ENCODE measurements around the gene MMP28. TPM values are rescaled to one million over a fixed set of nuclear protein-coding genes. Genes with fewer than 3 reads are reported as not detected.

Gene MMP28
- total RNA-seq, 4 donors from 2014 or later: 21.6 to 46.1 (median 42.7) TPM

- TF ChIP-seq, protein P1, sequence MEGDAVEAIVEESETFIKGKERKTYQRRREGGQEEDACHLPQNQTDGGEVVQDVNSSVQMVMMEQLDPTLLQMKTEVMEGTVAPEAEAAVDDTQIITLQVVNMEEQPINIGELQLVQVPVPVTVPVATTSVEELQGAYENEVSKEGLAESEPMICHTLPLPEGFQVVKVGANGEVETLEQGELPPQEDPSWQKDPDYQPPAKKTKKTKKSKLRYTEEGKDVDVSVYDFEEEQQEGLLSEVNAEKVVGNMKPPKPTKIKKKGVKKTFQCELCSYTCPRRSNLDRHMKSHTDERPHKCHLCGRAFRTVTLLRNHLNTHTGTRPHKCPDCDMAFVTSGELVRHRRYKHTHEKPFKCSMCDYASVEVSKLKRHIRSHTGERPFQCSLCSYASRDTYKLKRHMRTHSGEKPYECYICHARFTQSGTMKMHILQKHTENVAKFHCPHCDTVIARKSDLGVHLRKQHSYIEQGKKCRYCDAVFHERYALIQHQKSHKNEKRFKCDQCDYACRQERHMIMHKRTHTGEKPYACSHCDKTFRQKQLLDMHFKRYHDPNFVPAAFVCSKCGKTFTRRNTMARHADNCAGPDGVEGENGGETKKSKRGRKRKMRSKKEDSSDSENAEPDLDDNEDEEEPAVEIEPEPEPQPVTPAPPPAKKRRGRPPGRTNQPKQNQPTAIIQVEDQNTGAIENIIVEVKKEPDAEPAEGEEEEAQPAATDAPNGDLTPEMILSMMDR (IDR thresholded peaks at IDR 0.05; ENCODE audit: low read depth): no peak
Observed at GRCh38 chr17:35808962-35809854, 13.8 kb upstream of the MMP28 start, which contains the start of gene TAF15. Gene TAF15, plus strand, starts transcription at chr17:35809484. Its CDS starts 86 bp downstream, at chr17:35809570.

- TF ChIP-seq, protein P1 (IDR thresholded peaks at IDR 0.05; ENCODE audit: low read depth): no peak
Observed at GRCh38 chr17:35808240-35808961, 13.0 kb upstream of the MMP28 start.

DNA sequence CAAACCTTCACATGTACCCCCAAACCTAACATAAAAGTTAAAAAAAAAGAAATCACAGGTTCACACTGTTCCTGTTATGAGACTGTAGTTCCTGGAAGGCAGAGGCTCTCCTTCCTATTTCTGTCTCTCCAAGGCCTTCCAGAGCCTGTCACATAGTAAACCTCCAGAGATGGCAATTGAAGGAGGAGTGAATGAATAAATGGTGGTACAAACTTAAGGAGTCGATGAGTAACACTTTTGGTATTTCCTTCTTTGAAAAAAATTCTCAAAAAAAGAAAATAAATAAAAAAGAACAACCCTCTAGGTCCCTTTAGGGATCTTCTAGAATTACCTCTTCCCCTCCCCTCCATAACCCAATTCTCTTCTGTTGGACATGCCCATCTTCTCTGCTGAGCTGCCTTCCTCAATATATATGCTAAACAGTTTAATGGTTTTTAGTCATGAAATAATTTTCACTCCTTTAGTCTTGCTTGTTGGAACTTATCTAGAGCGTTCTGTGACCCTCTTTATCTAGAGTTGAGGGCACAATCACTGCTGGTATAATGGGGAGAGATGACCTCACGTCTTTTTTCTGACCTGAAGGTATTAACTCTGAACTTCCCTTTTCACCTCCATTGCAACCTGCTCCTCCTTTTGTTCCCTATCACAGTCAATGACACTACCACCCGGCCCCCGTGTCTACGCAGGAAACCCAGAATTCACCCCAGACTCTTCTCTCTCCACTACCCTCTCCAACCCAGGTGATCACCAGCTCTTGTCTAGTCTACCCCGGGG, 12.1 kb upstream of the MMP28 start:
- TF ChIP-seq, protein P1 (IDR thresholded peaks at IDR 0.05; ENCODE audit: low read depth): no peak

GRCh38 chr17:35804658-35805192, 9.3 kb upstream of the MMP28 start:
- TF ChIP-seq, protein P1 (IDR thresholded peaks at IDR 0.05; ENCODE audit: low read depth): no peak

DNA sequence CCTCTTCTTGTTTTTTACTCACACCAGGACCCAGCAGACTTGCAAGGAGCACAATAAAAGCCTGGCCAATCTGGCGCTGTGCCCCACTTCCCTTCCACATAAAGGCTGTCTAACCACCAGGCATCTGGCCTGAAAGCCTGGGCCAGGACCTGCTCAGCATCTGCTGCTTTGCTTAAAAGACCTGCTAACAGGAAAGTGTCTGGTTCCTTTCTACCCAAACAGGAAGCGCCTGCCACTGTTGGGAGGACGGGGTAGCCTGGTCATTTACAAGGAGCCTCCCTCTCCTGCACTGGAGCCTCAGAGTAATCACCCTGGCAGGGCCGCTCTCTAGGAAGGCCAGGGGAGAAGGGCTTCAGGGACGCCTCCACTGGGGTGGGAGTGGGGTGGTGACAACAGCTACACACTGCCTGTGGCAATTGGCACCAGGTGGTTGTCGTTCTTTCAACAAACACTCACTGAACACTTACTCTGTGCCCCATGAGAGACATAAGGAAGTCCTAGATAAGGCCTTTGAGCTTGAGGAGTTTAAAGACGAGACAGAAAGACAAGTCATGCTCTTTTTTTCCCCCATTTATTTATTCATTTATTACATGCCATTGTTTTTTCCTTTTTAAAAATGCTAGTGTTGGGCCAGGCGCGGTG, 6.3 kb upstream of the MMP28 start:
- TF ChIP-seq, protein P1 (IDR thresholded peaks at IDR 0.05; ENCODE audit: low read depth): no peak

DNA sequence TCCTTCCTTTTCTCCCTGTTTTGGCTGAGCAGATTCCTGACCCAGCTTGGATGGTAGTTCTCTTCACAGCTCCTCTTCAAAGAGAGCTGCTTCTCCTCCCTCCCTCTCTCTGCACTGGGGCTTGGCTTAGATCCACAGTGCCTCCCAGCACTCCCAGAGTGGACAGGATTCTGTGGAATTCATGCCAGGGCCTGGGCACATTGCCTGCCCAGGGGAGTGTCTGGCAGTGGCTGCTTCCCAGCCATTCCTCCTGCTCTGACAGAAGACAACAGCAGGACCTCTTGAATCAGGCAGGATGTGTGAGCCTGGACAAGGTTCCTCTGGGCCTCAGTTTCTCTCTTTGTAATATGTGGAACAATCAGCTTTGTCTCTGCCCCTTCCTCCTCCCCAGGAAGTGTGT, 4.5 kb upstream of the MMP28 start:
- TF ChIP-seq, protein P1 (IDR thresholded peaks at IDR 0.05; ENCODE audit: low read depth): no peak

All from subcutaneous adipose tissue (tissue), 4 donors.